Loucy (cell line): ENCODE results near the gene MON1A.

ENCODE experiments used
- CTCF ChIP-seq: fragments of 200-600 bp; sonication (generic); conservative IDR thresholded peaks from 2 replicates; pipeline ENCODE4 v1.5.1; 2014; ENCODE audit warnings: mild to moderate bottlenecking, antibody characterized with exemption, low read length
- EZH2phosphoT487 ChIP-seq: fragments of 200-600 bp; IDR thresholded peaks from 2 replicates; pipeline ENCODE4 v1.6.1; 2018; ENCODE audit warnings: antibody characterized with exemption, mild to moderate bottlenecking, moderate library complexity, borderline replicate concordance

GRCh38 chr3:49912881-49913281 lies 16.7 kb downstream of the MON1A start:
- TF ChIP-seq CTCF (no peak), EZH2phosphoT487 (no peak)
